Measurements from ENCODE around the gene HECTD1.

DNA sequence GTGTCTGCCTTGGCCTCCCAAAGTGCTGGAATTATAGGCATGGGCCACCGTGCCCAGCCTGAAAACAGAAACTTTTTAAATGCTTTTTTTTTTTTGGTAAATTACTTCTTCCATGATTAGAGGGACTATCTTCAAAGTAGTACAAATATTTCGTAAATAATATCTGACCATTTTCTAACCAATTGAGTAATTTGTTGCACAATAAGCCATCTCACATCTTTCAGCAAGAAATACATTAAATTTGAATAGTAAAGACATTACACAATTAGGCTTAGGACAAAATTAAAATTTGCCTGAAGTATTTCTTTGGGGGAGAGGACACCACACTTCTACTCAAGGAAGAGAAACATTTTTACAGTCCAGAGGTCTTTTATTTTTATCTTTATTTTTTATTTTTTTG lies 96.7 kb downstream of the HECTD1 start:
- no peak for TF ChIP-seq ZNF624 (tag by site-specific recombination; IDR thresholded peaks at IDR 0.05)
- TF ChIP-seq, protein P1, sequence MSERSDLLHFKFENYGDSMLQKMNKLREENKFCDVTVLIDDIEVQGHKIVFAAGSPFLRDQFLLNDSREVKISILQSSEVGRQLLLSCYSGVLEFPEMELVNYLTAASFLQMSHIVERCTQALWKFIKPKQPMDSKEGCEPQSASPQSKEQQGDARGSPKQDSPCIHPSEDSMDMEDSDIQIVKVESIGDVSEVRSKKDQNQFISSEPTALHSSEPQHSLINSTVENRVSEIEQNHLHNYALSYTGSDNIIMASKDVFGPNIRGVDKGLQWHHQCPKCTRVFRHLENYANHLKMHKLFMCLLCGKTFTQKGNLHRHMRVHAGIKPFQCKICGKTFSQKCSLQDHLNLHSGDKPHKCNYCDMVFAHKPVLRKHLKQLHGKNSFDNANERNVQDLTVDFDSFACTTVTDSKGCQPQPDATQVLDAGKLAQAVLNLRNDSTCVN (tag by site-specific recombination; optimal IDR thresholded peaks at IDR 0.05): no peak
- TF ChIP-seq, protein P2, sequence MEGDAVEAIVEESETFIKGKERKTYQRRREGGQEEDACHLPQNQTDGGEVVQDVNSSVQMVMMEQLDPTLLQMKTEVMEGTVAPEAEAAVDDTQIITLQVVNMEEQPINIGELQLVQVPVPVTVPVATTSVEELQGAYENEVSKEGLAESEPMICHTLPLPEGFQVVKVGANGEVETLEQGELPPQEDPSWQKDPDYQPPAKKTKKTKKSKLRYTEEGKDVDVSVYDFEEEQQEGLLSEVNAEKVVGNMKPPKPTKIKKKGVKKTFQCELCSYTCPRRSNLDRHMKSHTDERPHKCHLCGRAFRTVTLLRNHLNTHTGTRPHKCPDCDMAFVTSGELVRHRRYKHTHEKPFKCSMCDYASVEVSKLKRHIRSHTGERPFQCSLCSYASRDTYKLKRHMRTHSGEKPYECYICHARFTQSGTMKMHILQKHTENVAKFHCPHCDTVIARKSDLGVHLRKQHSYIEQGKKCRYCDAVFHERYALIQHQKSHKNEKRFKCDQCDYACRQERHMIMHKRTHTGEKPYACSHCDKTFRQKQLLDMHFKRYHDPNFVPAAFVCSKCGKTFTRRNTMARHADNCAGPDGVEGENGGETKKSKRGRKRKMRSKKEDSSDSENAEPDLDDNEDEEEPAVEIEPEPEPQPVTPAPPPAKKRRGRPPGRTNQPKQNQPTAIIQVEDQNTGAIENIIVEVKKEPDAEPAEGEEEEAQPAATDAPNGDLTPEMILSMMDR (tag by site-specific recombination; IDR thresholded peaks at IDR 0.05): no peak
- TF ChIP-seq ZSCAN30 (tag by site-specific recombination; IDR thresholded peaks at IDR 0.05): no peak
- no peak for TF ChIP-seq ZNF354C (tag by site-specific recombination; IDR thresholded peaks at IDR 0.05; ENCODE audit: borderline replicate concordance, low read depth)
- TF ChIP-seq ZNF248 (tag by site-specific recombination; IDR thresholded peaks at IDR 0.05): no peak
- TF ChIP-seq ZNF350 (tag by site-specific recombination; IDR thresholded peaks at IDR 0.05): no peak
- TF ChIP-seq GLI4 (tag by site-specific recombination; IDR thresholded peaks at IDR 0.05): no peak
- TF ChIP-seq ZNF112 (tag by site-specific recombination; IDR thresholded peaks at IDR 0.05): no peak
- no peak for TF ChIP-seq ZNF140 (tag by site-specific recombination; IDR thresholded peaks at IDR 0.05)
- no peak for TF ChIP-seq ZNF530 (tag by site-specific recombination; IDR thresholded peaks at IDR 0.05; ENCODE audit: low read depth)
